OCI-LY3 (cell line): ENCODE measurements around the gene RNF152.

Experiments used
- EZH2phosphoT487 ChIP-seq: fragments of 200-600 bp; shearing (Covaris generic); IDR thresholded peaks from 2 replicates; pipeline ENCODE4 v1.6.1; 2018; ENCODE audit warnings: antibody characterized with exemption, mixed run types, low read depth
- TF ChIP-seq, protein P1 (sequence below): fragments of 200-600, 300-600 bp; sonication (generic); IDR thresholded peaks from 2 replicates; pipeline ENCODE4 v1.5.1; 2014; ENCODE audit warnings: antibody characterized with exemption, low read length, low read depth

DNA sequence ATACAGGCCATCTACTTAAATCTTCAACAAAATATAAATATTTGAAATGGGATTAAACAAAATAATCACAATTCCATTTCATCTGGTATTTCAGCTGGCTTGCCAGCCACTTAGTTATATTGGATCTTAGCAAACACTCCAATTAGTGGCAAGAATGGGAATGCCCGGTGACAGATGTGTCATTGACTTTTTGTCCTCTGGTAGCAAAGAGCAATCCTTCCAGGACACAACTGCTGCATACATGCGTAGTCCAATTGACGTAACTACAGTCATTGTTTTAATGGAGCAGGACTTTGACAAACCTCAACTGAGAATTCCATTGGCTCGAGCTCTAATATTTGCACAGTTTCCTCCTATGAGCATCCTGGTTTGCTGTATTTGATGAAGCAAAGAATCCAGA lies 69.9 kb downstream of the RNF152 start:
- TF ChIP-seq, protein P1, sequence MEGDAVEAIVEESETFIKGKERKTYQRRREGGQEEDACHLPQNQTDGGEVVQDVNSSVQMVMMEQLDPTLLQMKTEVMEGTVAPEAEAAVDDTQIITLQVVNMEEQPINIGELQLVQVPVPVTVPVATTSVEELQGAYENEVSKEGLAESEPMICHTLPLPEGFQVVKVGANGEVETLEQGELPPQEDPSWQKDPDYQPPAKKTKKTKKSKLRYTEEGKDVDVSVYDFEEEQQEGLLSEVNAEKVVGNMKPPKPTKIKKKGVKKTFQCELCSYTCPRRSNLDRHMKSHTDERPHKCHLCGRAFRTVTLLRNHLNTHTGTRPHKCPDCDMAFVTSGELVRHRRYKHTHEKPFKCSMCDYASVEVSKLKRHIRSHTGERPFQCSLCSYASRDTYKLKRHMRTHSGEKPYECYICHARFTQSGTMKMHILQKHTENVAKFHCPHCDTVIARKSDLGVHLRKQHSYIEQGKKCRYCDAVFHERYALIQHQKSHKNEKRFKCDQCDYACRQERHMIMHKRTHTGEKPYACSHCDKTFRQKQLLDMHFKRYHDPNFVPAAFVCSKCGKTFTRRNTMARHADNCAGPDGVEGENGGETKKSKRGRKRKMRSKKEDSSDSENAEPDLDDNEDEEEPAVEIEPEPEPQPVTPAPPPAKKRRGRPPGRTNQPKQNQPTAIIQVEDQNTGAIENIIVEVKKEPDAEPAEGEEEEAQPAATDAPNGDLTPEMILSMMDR, result no peak
- no peak for TF ChIP-seq EZH2phosphoT487
